ENCODE measurements around the gene FAT3.

The FAT3 gene

GRCh38 chr11:92211576-92212167, 12.9 kb upstream of the FAT3 start:
- H3K4me3 ChIP-seq (ENCODE audit: low read depth, low read length), result no peak overlapping the region
- peaks cover 42% of the 10 kb centered on the region for H3K4me1 ChIP-seq (ENCODE audit: control insufficient read depth, insufficient read depth, low read length)
- no peak overlapping the region for H3K9ac ChIP-seq (ENCODE audit: low read depth, low read length)
- H3K9me3 ChIP-seq (ENCODE audit: control insufficient read depth, insufficient read depth, low read length), result no peaks in the 10 kb centered on the region
- H3K27ac ChIP-seq (ENCODE audit: low read depth, low read length), result no peak overlapping the region
- no peaks in the 10 kb centered on the region for H3K27me3 ChIP-seq (ENCODE audit: control insufficient read depth, insufficient read depth, low read length)
- no peaks in the 10 kb centered on the region for H3K36me3 ChIP-seq (ENCODE audit: control insufficient read depth, insufficient read depth, low read length)

GRCh38 chr11:92212530-92212929, 12.1 kb upstream of the FAT3 start:
- Histone ChIP-seq H3K4me1 (ENCODE audit: control insufficient read depth, insufficient read depth, low read length) (peaks cover 47% of the 10 kb centered on the region), H3K36me3 (ENCODE audit: control insufficient read depth, insufficient read depth, low read length) (no peaks in the 10 kb centered on the region), H3K27ac (ENCODE audit: low read depth, low read length) (no peak overlapping the region), H3K27me3 (ENCODE audit: control insufficient read depth, insufficient read depth, low read length) (no peaks in the 10 kb centered on the region), H3K9ac (ENCODE audit: low read depth, low read length) (no peak overlapping the region), H3K9me3 (ENCODE audit: control insufficient read depth, insufficient read depth, low read length) (no peaks in the 10 kb centered on the region), H3K4me3 (ENCODE audit: low read depth, low read length) (no peak overlapping the region)

- peak overlapping the region; percentile 41; the same call in 1 of the 2 replicates for H3K9ac ChIP-seq (ENCODE audit: low read depth, low read length)
- peak overlapping the region; percentile 87 for H3K27ac ChIP-seq (ENCODE audit: low read depth, low read length)
- H3K4me1 ChIP-seq (ENCODE audit: control insufficient read depth, insufficient read depth, low read length), result peaks cover 66% of the 10 kb centered on the region
- H3K27me3 ChIP-seq (ENCODE audit: control insufficient read depth, insufficient read depth, low read length), result no peaks in the 10 kb centered on the region
- H3K36me3 ChIP-seq (ENCODE audit: control insufficient read depth, insufficient read depth, low read length), result no peaks in the 10 kb centered on the region
- H3K9me3 ChIP-seq (ENCODE audit: control insufficient read depth, insufficient read depth, low read length), result peaks cover 4% of the 10 kb centered on the region; the same call in 1 of the 2 replicates
- peak overlapping the region; percentile 43; the same call in 1 of the 2 replicates for H3K4me3 ChIP-seq (ENCODE audit: low read depth, low read length)
Observed at GRCh38 chr11:92216789-92217188, 7.8 kb upstream of the FAT3 start.

- Histone ChIP-seq H3K9me3 (ENCODE audit: control insufficient read depth, insufficient read depth, low read length) (peaks cover 4% of the 10 kb centered on the region; the same call in 1 of the 2 replicates), H3K9ac (ENCODE audit: low read depth, low read length) (no peak overlapping the region), H3K4me3 (ENCODE audit: low read depth, low read length) (no peak overlapping the region), H3K27ac (ENCODE audit: low read depth, low read length) (peak overlapping the region; percentile 14), H3K4me1 (ENCODE audit: control insufficient read depth, insufficient read depth, low read length) (peaks cover 82% of the 10 kb centered on the region), H3K27me3 (ENCODE audit: control insufficient read depth, insufficient read depth, low read length) (peaks cover 26% of the 10 kb centered on the region), H3K36me3 (ENCODE audit: control insufficient read depth, insufficient read depth, low read length) (no peaks in the 10 kb centered on the region)
Observed at GRCh38 chr11:92219476-92219875, 5.1 kb upstream of the FAT3 start.

- H3K36me3 ChIP-seq (ENCODE audit: control insufficient read depth, insufficient read depth, low read length), result no peaks in the 10 kb centered on the region
- H3K4me1 ChIP-seq (ENCODE audit: control insufficient read depth, insufficient read depth, low read length), result peaks cover 54% of the 10 kb centered on the region
- peaks cover 41% of the 10 kb centered on the region for H3K27me3 ChIP-seq (ENCODE audit: control insufficient read depth, insufficient read depth, low read length)
- H3K27ac ChIP-seq (ENCODE audit: low read depth, low read length), result no peak overlapping the region
- H3K9ac ChIP-seq (ENCODE audit: low read depth, low read length), result no peak overlapping the region
- peaks cover 4% of the 10 kb centered on the region; the same call in 1 of the 2 replicates for H3K9me3 ChIP-seq (ENCODE audit: control insufficient read depth, insufficient read depth, low read length)
- H3K4me3 ChIP-seq (ENCODE audit: low read depth, low read length), result no peak overlapping the region
Observed at GRCh38 chr11:92222701-92223100, 1.9 kb upstream of the FAT3 start.

GRCh38 chr11:92224054-92224406, 588 bp upstream of the FAT3 start:
- Histone ChIP-seq H3K4me1 (ENCODE audit: control insufficient read depth, insufficient read depth, low read length) (peaks cover 55% of the 10 kb centered on the region), H3K9ac (ENCODE audit: low read depth, low read length) (peak overlapping the region; percentile 51; the same call in 1 of the 2 replicates), H3K9me3 (ENCODE audit: control insufficient read depth, insufficient read depth, low read length) (peaks cover 4% of the 10 kb centered on the region; the same call in 1 of the 2 replicates), H3K4me3 (ENCODE audit: low read depth, low read length) (peak overlapping the region; percentile 88), H3K27me3 (ENCODE audit: control insufficient read depth, insufficient read depth, low read length) (peaks cover 41% of the 10 kb centered on the region), H3K27ac (ENCODE audit: low read depth, low read length) (peak overlapping the region; percentile 50), H3K36me3 (ENCODE audit: control insufficient read depth, insufficient read depth, low read length) (no peaks in the 10 kb centered on the region)

GRCh38 chr11:92225125-92225567, 528 bp downstream of the FAT3 start:
- Histone ChIP-seq H3K4me1 (ENCODE audit: control insufficient read depth, insufficient read depth, low read length) (peaks cover 54% of the 10 kb centered on the region), H3K36me3 (ENCODE audit: control insufficient read depth, insufficient read depth, low read length) (no peaks in the 10 kb centered on the region), H3K27me3 (ENCODE audit: control insufficient read depth, insufficient read depth, low read length) (peaks cover 41% of the 10 kb centered on the region), H3K27ac (ENCODE audit: low read depth, low read length) (peak overlapping the region; percentile 50), H3K9me3 (ENCODE audit: control insufficient read depth, insufficient read depth, low read length) (peaks cover 4% of the 10 kb centered on the region; the same call in 1 of the 2 replicates), H3K9ac (ENCODE audit: low read depth, low read length) (peak overlapping the region; percentile 39; the same call in 1 of the 2 replicates), H3K4me3 (ENCODE audit: low read depth, low read length) (peak overlapping the region; percentile 88)

- 0 out of 2 replicates have a peak overlapping the region, but pooled peaks have one; percentile 37 for H3K9ac ChIP-seq (ENCODE audit: low read depth, low read length)
- H3K4me1 ChIP-seq (ENCODE audit: control insufficient read depth, insufficient read depth, low read length), result peaks cover 52% of the 10 kb centered on the region
- peak overlapping the region; percentile 88 for H3K4me3 ChIP-seq (ENCODE audit: low read depth, low read length)
- H3K27me3 ChIP-seq (ENCODE audit: control insufficient read depth, insufficient read depth, low read length), result peaks cover 41% of the 10 kb centered on the region
- H3K9me3 ChIP-seq (ENCODE audit: control insufficient read depth, insufficient read depth, low read length), result peaks cover 4% of the 10 kb centered on the region; the same call in 1 of the 2 replicates
- H3K36me3 ChIP-seq (ENCODE audit: control insufficient read depth, insufficient read depth, low read length), result no peaks in the 10 kb centered on the region
- H3K27ac ChIP-seq (ENCODE audit: low read depth, low read length), result no peak overlapping the region
Observed at GRCh38 chr11:92225568-92226330, 1.1 kb downstream of the FAT3 start.

GRCh38 chr11:92226331-92227229, 2.0 kb downstream of the FAT3 start:
- peaks cover 61% of the 10 kb centered on the region for H3K4me1 ChIP-seq (ENCODE audit: control insufficient read depth, insufficient read depth, low read length)

GRCh38 chr11:92227230-92227814, 2.7 kb downstream of the FAT3 start:
- no peak overlapping the region for H3K9ac ChIP-seq (ENCODE audit: low read depth, low read length)
- peak overlapping the region; percentile 88 for H3K4me3 ChIP-seq (ENCODE audit: low read depth, low read length)
- peaks cover 37% of the 10 kb centered on the region for H3K27me3 ChIP-seq (ENCODE audit: control insufficient read depth, insufficient read depth, low read length)

More at GRCh38 chr11:92226331-92227229, 2.0 kb downstream of the FAT3 start:
- Histone ChIP-seq H3K36me3 (ENCODE audit: control insufficient read depth, insufficient read depth, low read length) (no peaks in the 10 kb centered on the region), H3K27ac (ENCODE audit: low read depth, low read length) (peak overlapping the region; percentile 62), H3K9ac (ENCODE audit: low read depth, low read length) (no peak overlapping the region), H3K4me3 (ENCODE audit: low read depth, low read length) (peak overlapping the region; percentile 88), H3K9me3 (ENCODE audit: control insufficient read depth, insufficient read depth, low read length) (no peaks in the 10 kb centered on the region), H3K27me3 (ENCODE audit: control insufficient read depth, insufficient read depth, low read length) (peaks cover 41% of the 10 kb centered on the region)

More at GRCh38 chr11:92227230-92227814, 2.7 kb downstream of the FAT3 start:
- no peaks in the 10 kb centered on the region for H3K9me3 ChIP-seq (ENCODE audit: control insufficient read depth, insufficient read depth, low read length)
- no peaks in the 10 kb centered on the region for H3K36me3 ChIP-seq (ENCODE audit: control insufficient read depth, insufficient read depth, low read length)
- peak overlapping the region; percentile 62 for H3K27ac ChIP-seq (ENCODE audit: low read depth, low read length)
- peaks cover 61% of the 10 kb centered on the region for H3K4me1 ChIP-seq (ENCODE audit: control insufficient read depth, insufficient read depth, low read length)
